H1 (cell line): Measurements from ENCODE around the gene AGBL5. TPM values are rescaled to one million over a fixed set of nuclear protein-coding genes. Genes with fewer than 3 reads are reported as not detected.

ENCODE experiments used
- CEBPB ChIP-seq: IDR thresholded peaks from 2 replicates; pipeline ENCODE4 v1.6.1; 2012; ENCODE audit warnings: low read depth, low read length
- POLR2A ChIP-seq, 2 experiments: IDR thresholded peaks; 1 replicate in 1 of 2; 2 replicates in 1 of 2; pipeline ENCODE4 v1.6.1; 2011; ENCODE audit warnings: low read depth in 2 of 2, low read length in 2 of 2, mild to moderate bottlenecking in 2 of 2; ENCODE audit errors: control extremely low read depth in 1 of 2
- SP1 ChIP-seq: IDR thresholded peaks from 2 replicates; pipeline ENCODE4 v1.6.1; 2011; ENCODE audit warnings: low read depth, low read length
- SP2 ChIP-seq: IDR thresholded peaks from 2 replicates; pipeline ENCODE4 v1.6.1; 2012; ENCODE audit warnings: mild to moderate bottlenecking, low read length, inconsistent platforms
- polyA plus RNA-seq, 7 experiments: library from polyadenylated mRNA; depleted of rRNA in 3 of 7; stranded (reverse) in 5 of 7; unstranded in 2 of 7; fragments of >200 nt in 5 of 7; fragments of 200-250 nt in 2 of 7; gene quantifications; 1 replicate in 5 of 7; 2 replicates in 1 of 7; 4 replicates in 1 of 7; pipeline versions ENCODE4 v1.2.1 to v1.2.3, GENCODE V29; 2011 to 2013; ENCODE audit warnings: missing spikeins in 2 of 7, mixed read lengths in 2 of 7
- total RNA-seq: library from RNA; stranded (reverse); fragmentation: NEBNext Ultra II Directional; extraction: Animal tissue kit (Norgen Biotek cat#: 25700); gene quantifications from 2 replicates; pipeline ENCODE4 v1.2.1, GENCODE V29; 2021

Gene AGBL5
- total and polyA plus RNA-seq, 2 of the 8 experiments (the other 6 are each of a cell fraction or from before 2014, with no cell fraction given): 45.4 to 62.0 TPM

DNA sequence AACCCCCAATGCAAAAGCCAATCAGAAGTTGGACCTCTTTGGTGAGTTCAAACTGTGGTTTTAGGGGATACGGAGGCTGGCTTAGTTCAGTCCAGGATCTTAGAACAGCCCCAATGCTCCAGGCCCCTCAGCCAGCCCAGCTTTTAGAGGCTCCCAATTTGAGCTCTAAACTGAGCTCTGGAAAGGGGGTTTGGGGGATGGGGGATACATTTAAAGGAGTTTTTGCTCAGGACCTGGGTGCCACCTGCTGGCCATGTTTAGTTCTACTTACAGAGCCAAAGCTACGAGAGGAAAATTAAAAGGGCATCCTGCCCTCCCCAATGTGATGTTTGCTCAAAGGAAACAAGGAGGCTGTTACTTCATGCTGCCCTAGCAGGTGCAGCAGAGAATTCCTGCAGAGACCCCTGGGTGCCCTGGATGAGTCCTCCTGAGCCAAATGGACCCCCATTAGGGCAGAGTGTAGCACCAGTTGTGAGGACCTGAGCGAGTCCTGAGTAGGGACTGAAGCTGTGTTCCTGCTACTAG is 34.6 kb upstream of the AGBL5 start (continued):
- no peak for TF ChIP-seq CEBPB
- no peak for TF ChIP-seq POLR2A (IDR thresholded peaks at IDR 0.05; ENCODE audit: control extremely low read depth in 1 of 2, low read depth in 2 of 2, low read length in 2 of 2)
- TF ChIP-seq SP1: peak; percentile 98
- no peak for TF ChIP-seq SP2
